Measurements from ENCODE around the gene SRSF4.
A peak's percentile ranks its signal among the peaks of the same experiment; 100 is the strongest.

Gene SRSF4

DNA sequence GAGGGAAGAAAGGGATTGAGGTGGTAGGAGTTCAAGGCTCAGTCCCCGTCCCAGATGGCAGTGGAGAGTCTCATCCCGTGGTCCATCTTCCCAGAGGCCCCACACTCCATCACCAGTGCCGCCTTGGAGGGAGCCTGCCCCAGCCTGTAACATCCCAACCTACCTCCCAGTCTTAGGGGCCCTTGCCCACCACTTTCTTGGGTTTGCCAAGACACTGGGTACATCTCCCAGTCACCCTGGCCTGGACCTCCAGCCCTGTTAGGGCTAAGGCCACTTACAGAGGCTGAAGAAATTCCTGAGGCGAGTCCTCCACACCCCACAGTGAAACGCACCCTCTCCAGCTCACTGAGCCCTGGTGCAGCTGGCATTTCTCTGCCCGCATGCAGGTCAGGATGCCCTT, 61.3 kb downstream of the SRSF4 start:
- peaks cover 2% of the 10 kb centered on the region for H3K36me3 ChIP-seq (ENCODE audit: control insufficient read depth, insufficient read depth, low read length)
- DNase-seq (ENCODE audit: extremely low read depth, insufficient read length) = no peak
- TF ChIP-seq CTCF (IDR thresholded peaks at IDR 0.05; ENCODE audit: insufficient read depth, low read length, poor library complexity, severe bottlenecking) = no peak
- no peak overlapping the region for H3K4me3 ChIP-seq (replicated peaks; ENCODE audit: low read depth, low read length)
- no peaks in the 10 kb centered on the region; the same call in 1 of the 2 replicates for H3K27me3 ChIP-seq (replicated peaks; ENCODE audit: control insufficient read depth, insufficient read depth, low read length)

- H3K4me3 ChIP-seq (replicated peaks; ENCODE audit: low read depth, low read length) = no peak overlapping the region
- H3K36me3 ChIP-seq (ENCODE audit: control insufficient read depth, insufficient read depth, low read length) = peaks cover 2% of the 10 kb centered on the region
- no peak for TF ChIP-seq CTCF (IDR thresholded peaks at IDR 0.05; ENCODE audit: insufficient read depth, low read length, poor library complexity, severe bottlenecking)
- DNase-seq (ENCODE audit: extremely low read depth, insufficient read length) = no peak
- H3K27me3 ChIP-seq (replicated peaks; ENCODE audit: control insufficient read depth, insufficient read depth, low read length) = no peaks in the 10 kb centered on the region; the same call in 1 of the 2 replicates
These were observed 62.4 kb downstream of the SRSF4 start for GRCh38 chr1:29119121-29119929.

GRCh38 chr1:29117381-29117780, 64.3 kb downstream of the SRSF4 start:
- Histone ChIP-seq H3K36me3 (ENCODE audit: control insufficient read depth, insufficient read depth, low read length) (peaks cover 2% of the 10 kb centered on the region), H3K27me3 (replicated peaks; ENCODE audit: control insufficient read depth, insufficient read depth, low read length) (no peaks in the 10 kb centered on the region), H3K4me3 (replicated peaks; ENCODE audit: low read depth, low read length) (no peak overlapping the region)
- TF ChIP-seq CTCF (IDR thresholded peaks at IDR 0.05; ENCODE audit: insufficient read depth, low read length, poor library complexity, severe bottlenecking) = peak; percentile 7
- no peak for DNase-seq (ENCODE audit: extremely low read depth, insufficient read length)

DNA sequence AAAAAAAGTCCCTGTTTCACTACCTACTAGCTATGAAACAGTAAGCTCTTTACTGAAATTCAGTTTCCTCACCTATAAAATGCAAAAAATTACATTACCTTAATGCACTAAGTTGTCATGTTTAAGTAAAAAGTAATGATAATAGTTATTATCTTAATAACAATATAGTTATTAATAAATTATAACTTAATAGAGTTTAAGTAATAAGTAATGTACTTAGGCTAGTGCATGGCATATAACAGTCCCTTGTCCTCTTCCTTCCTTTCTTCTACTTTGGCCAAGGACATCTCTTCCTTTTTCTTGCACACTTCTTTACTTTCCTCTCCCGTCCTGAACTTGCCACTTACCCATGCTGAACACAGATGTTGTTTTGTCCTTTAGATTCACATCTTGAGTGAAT, 67.0 kb downstream of the SRSF4 start:
- H3K4me3 ChIP-seq (replicated peaks; ENCODE audit: low read depth, low read length) = no peak overlapping the region
- H3K36me3 ChIP-seq (ENCODE audit: control insufficient read depth, insufficient read depth, low read length) = peaks cover 2% of the 10 kb centered on the region
- DNase-seq (ENCODE audit: extremely low read depth, insufficient read length) = no peak
- no peaks in the 10 kb centered on the region for H3K27me3 ChIP-seq (replicated peaks; ENCODE audit: control insufficient read depth, insufficient read depth, low read length)
- no peak for TF ChIP-seq CTCF (IDR thresholded peaks at IDR 0.05; ENCODE audit: insufficient read depth, low read length, poor library complexity, severe bottlenecking)

DNA sequence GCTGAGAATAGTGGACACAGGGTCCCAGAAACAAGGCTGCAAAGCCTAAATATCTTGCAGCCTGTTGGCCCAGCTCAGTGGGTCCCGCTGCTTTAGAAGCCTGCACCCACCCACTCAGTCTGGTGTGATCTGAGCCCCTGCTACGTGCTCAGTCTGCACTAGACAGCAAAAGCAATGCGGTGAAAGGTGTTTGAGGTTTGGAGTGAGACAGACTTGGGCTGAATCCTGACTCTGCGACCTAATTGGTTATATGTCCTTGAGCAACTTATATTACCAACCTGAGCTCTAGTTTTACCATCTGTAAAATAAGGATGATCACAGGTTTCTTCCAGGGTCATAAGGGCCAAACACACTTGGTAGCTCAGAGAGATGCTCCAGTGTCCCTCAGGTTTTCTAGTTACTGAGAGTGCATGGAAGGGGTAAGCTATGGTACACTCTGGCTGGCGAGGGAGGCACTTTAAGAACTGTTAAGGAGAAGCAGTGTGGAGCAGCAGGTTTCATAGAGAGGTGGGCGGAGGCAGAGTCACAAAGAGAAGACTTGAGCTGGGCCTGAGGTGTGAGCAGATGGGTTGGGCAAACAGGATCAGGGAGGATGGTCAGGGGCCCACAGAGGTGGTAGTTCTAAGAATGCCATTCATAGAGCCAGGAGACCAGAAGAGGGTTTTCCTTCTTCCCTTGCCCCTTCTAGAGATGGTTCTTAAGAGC, 68.1 kb downstream of the SRSF4 start:
- H3K4me3 ChIP-seq (replicated peaks; ENCODE audit: low read depth, low read length) = no peak overlapping the region
- no peaks in the 10 kb centered on the region for H3K27me3 ChIP-seq (replicated peaks; ENCODE audit: control insufficient read depth, insufficient read depth, low read length)
- H3K36me3 ChIP-seq (ENCODE audit: control insufficient read depth, insufficient read depth, low read length) = peaks cover 4% of the 10 kb centered on the region
- no peak for TF ChIP-seq CTCF (IDR thresholded peaks at IDR 0.05; ENCODE audit: insufficient read depth, low read length, poor library complexity, severe bottlenecking)
- DNase-seq (ENCODE audit: extremely low read depth, insufficient read length) = no peak

Data from GM06990 (cell line).